Ishikawa (cell line): ENCODE data around the gene ERICH3.

Experiments
- CEBPB ChIP-seq: IDR thresholded peaks from 2 replicates; pipeline ENCODE4 v1.6.1; 2012
- CREB1 ChIP-seq: IDR thresholded peaks from 2 replicates; pipeline ENCODE4 v1.6.1; 2012; ENCODE audit warnings: low read depth
- EGR1 ChIP-seq: IDR thresholded peaks from 2 replicates; pipeline ENCODE4 v1.6.1; 2012
- EP300 ChIP-seq: IDR thresholded peaks from 2 replicates; pipeline ENCODE4 v1.6.1; 2012; ENCODE audit warnings: borderline replicate concordance
- FOXM1 ChIP-seq: IDR thresholded peaks from 2 replicates; pipeline ENCODE4 v1.6.1; 2012; ENCODE audit warnings: low read depth, borderline replicate concordance
- MAX ChIP-seq: IDR thresholded peaks from 2 replicates; pipeline ENCODE4 v1.6.1; 2012
- NFIC ChIP-seq: IDR thresholded peaks from 2 replicates; pipeline ENCODE4 v1.6.1; 2012
- RAD21 ChIP-seq: IDR thresholded peaks from 2 replicates; pipeline ENCODE4 v1.6.1; 2012; ENCODE audit warnings: low read depth
- REST ChIP-seq: IDR thresholded peaks from 2 replicates; pipeline ENCODE4 v1.6.1; 2012; ENCODE audit warnings: low read depth, mild to moderate bottlenecking
- TAF1 ChIP-seq: IDR thresholded peaks from 2 replicates; pipeline ENCODE4 v1.6.1; 2012; ENCODE audit warnings: low read depth, mild to moderate bottlenecking
- TCF12 ChIP-seq: IDR thresholded peaks from 2 replicates; pipeline ENCODE4 v1.6.1; 2012; ENCODE audit warnings: low read depth
- TEAD4 ChIP-seq: IDR thresholded peaks from 2 replicates; pipeline ENCODE4 v1.6.1; 2012
- USF1 ChIP-seq: IDR thresholded peaks from 2 replicates; pipeline ENCODE4 v1.6.1; 2012
- YY1 ChIP-seq: IDR thresholded peaks from 2 replicates; pipeline ENCODE4 v1.6.1; 2012; ENCODE audit warnings: low read depth
- ZBTB7A ChIP-seq: IDR thresholded peaks from 2 replicates; pipeline ENCODE4 v1.6.1; 2012; ENCODE audit warnings: low read depth

The ERICH3 gene

GRCh38 chr1:74714429-74715235 is 41.0 kb upstream of the ERICH3 start:
- TF ChIP-seq TAF1: no peak
- no peak for TF ChIP-seq EGR1
- TF ChIP-seq TCF12: no peak
- no peak for TF ChIP-seq MAX
- TF ChIP-seq REST: no peak
- TF ChIP-seq ZBTB7A: no peak
- no peak for TF ChIP-seq RAD21

GRCh38 chr1:74713849-74714248 is 40.3 kb upstream of the ERICH3 start:
- TF ChIP-seq YY1 (no peak), TAF1 (no peak), TEAD4 (no peak), FOXM1 (no peak), RAD21 (no peak), EP300 (no peak), MAX (no peak), NFIC (no peak), ZBTB7A (no peak), TCF12 (no peak), CREB1 (no peak), USF1 (no peak)

- TF ChIP-seq USF1 (no peak), YY1 (no peak), REST (no peak), NFIC (no peak), CEBPB (no peak), TAF1 (no peak), TCF12 (no peak), FOXM1 (no peak), EGR1 (no peak)
These were observed 39.3 kb upstream of the ERICH3 start for GRCh38 chr1:74712881-74713280.

- TF ChIP-seq USF1 (no peak), REST (no peak), YY1 (no peak), MAX (no peak), CEBPB (no peak), EP300 (no peak), NFIC (no peak), TEAD4 (no peak), TAF1 (no peak), EGR1 (no peak), TCF12 (no peak), FOXM1 (no peak), ZBTB7A (no peak), CREB1 (no peak), RAD21 (no peak)
These were observed 30.0 kb upstream of the ERICH3 start for GRCh38 chr1:74703386-74704182.
